Small intestine (tissue), 7 donors: Measurements from ENCODE around the gene MEF2B. TPM values are rescaled to one million over a fixed set of nuclear protein-coding genes. Genes with fewer than 3 reads are reported as not detected.

ENCODE experiments used
- DNase-seq, 2 donors: peaks; one replicate each; pipeline versions ENCODE4 v3.0.0 to v3.0.0-alpha.2; 2013
- FAIRE-seq: peaks from 2 replicates; lab custom pipeline; 2012; peaks lifted over from hg19 to GRCh38; lab: Jason Lieb, UNC
- H3K27ac ChIP-seq, 3 donors: one replicate each; pipeline ENCODE4 v1.5.1; 2013; ENCODE audit warnings: low read length in 2 of 3, mild to moderate bottlenecking in 2 of 3, control low read depth in 1 of 3, inconsistent platforms in 1 of 3, low read depth in 1 of 3, moderate library complexity in 1 of 3
- H3K27me3 ChIP-seq, 3 donors: one replicate each; pipeline ENCODE4 v1.6.1; 2013; ENCODE audit warnings: low read length in 3 of 3, inconsistent platforms in 1 of 3; ENCODE audit not compliant: control insufficient read depth in 3 of 3, insufficient read depth in 3 of 3
- H3K36me3 ChIP-seq, 3 donors: one replicate each; pipeline ENCODE4 v1.6.1; 2013; ENCODE audit warnings: low read length in 3 of 3, inconsistent platforms in 1 of 3, low read depth in 1 of 3, mild to moderate bottlenecking in 1 of 3, moderate library complexity in 1 of 3; ENCODE audit not compliant: control insufficient read depth in 3 of 3, insufficient read depth in 2 of 3
- H3K4me1 ChIP-seq, 3 donors: one replicate each; pipeline ENCODE4 v1.6.1; 2013; ENCODE audit warnings: low read length in 2 of 3, inconsistent platforms in 1 of 3, low read depth in 1 of 3, mild to moderate bottlenecking in 1 of 3, moderate library complexity in 1 of 3; ENCODE audit not compliant: control insufficient read depth in 3 of 3, insufficient read depth in 2 of 3
- H3K4me3 ChIP-seq, 3 donors: one replicate each; pipeline ENCODE4 v1.5.1; 2013; ENCODE audit warnings: low read length in 3 of 3, control low read depth in 1 of 3, inconsistent platforms in 1 of 3, low read depth in 1 of 3, mild to moderate bottlenecking in 1 of 3, moderate library complexity in 1 of 3
- H3K9me3 ChIP-seq, 2 donors: one replicate each; pipeline ENCODE4 v1.6.1; 2013; ENCODE audit warnings: low read depth in 1 of 2, low read length in 1 of 2; ENCODE audit not compliant: control insufficient read depth in 2 of 2, insufficient read depth in 1 of 2
- WGBS, 3 donors: extraction: QIAGEN DNeasy Blood & Tissue Kit; methylation state at CpG; one replicate each; pipeline ENCODE4 v1.1.7; 2013; 5-methylcytosine and 5-hydroxymethylcytosine counted together
- polyA plus RNA-seq, 4 donors: library from polyadenylated mRNA; stranded (reverse) in 3 of 4; unstranded in 1 of 4; fragments of 200-250 nt in 3 of 4; fragments of 120-200 nt in 1 of 4; gene quantifications; one replicate each; pipeline versions ENCODE4 v1.2.1 to v1.2.3, GENCODE V29; 2013
- donor health status: healthy with polysubstance abuse.
- donor health status: control.
- donor health status: control.
- donor health status: Bipolar disorder and iron deficiency.
- donor health status: healthy.

The MEF2B gene
- polyA plus RNA-seq, 4 donors = 0.74 to 3.2 (median 2.0) TPM

- FAIRE-seq = no peak
- DNase-seq = peak in 1 of 2 donors; percentile 47
- Histone ChIP-seq H3K36me3 (peaks cover 0 to 15% (median 0%) of the 10 kb centered on the region in 3 donors), H3K4me1 (peaks cover 0 to 12% (median 0%) of the 10 kb centered on the region in 3 donors), H3K4me3 (peak overlapping the region in 1 of 3 donors; percentile 28), H3K9me3 (peaks cover 0 to 4% of the 10 kb centered on the region in 2 donors), H3K27me3 (no peaks in the 10 kb centered on the region), H3K27ac (peak overlapping the region in 1 of 3 donors; percentile 33)
- 88 to 92% (median 92%) methylated on average over 29 to 39 of the region's 39 CpGs for WGBS, 3 donors
Observed at GRCh38 chr19:19119325-19120237, 50.5 kb downstream of the MEF2B start.

DNA sequence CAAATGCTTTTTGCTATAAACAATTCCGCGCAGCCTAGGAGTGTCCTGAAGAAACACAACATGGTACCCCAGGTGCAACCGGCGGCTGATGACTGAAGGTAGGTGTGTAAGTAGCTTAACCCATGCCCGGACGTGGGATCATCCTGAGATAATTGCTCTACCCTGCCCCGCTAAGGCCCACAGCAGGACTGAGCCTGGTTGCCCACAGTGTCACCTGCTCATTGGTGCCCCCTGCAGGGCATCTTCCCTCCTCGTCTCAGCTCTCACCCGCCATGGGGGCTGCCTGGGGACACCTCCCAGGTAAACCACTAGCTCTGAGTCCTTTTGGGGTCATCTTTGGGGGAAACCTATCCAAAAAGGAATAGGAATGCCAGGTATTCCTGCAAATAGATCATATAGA, 54.1 kb downstream of the MEF2B start:
- no peak overlapping the region for H3K27ac ChIP-seq
- 69 to 78% (median 70%) methylated on average over 9 of the region's 9 CpGs for WGBS, 3 donors
- no peak overlapping the region for H3K4me3 ChIP-seq
- peaks cover 0 to 14% (median 0%) of the 10 kb centered on the region in 3 donors for H3K36me3 ChIP-seq
- FAIRE-seq (no peak), DNase-seq (peak in 1 of 2 donors; percentile 50)
- peaks cover 0 to 12% (median 0%) of the 10 kb centered on the region in 3 donors for H3K4me1 ChIP-seq
- H3K9me3 ChIP-seq = no peaks in the 10 kb centered on the region
- H3K27me3 ChIP-seq = no peaks in the 10 kb centered on the region

GRCh38 chr19:19113040-19113626, 56.9 kb downstream of the MEF2B start:
- WGBS, 3 donors = 51 to 65% (median 58%) methylated on average over 7 of the region's 7 CpGs
- FAIRE-seq = no peak
- no peak for DNase-seq

DNA sequence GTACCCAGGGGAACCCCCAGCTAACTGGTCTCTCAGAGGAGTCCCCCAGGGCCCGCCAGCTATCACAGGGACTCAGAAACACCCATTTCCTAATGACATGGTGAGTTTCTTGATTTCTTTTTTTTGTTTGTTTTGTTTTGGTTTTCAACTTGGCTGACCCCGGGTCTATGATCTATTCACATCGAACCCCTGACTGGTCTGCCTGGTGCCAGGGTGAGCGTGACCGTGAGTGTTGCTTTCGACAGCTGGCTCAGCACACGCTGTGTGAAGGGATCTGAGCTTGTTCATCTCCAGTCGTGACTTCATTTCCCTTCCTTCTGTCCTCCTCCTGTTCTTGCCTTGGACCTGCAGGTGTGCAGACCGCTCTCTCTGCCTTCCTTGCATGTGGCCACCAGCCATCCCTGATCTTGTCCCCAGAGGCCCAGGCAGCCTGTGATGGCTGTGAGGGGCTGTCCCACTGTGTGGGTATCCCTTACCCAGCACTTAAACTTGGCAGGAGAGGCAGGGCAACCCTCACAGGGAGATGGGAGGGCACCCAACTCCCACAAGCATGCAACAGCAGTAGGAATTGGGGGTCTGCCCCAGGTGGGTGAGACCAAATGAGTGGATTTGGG, 58.0 kb downstream of the MEF2B start:
- H3K9me3 ChIP-seq = no peaks in the 10 kb centered on the region
- H3K27ac ChIP-seq = no peak overlapping the region
- 82 to 89% (median 83%) methylated on average over 9 of the region's 9 CpGs for WGBS, 3 donors
- H3K36me3 ChIP-seq = peaks cover 0 to 13% (median 0%) of the 10 kb centered on the region in 3 donors
- DNase-seq (no peak), FAIRE-seq (no peak)
- H3K27me3 ChIP-seq = no peaks in the 10 kb centered on the region
- peaks cover 0 to 6% (median 0%) of the 10 kb centered on the region in 3 donors for H3K4me1 ChIP-seq
- no peak overlapping the region for H3K4me3 ChIP-seq

More at GRCh38 chr19:19113040-19113626, 56.9 kb downstream of the MEF2B start:
- Histone ChIP-seq H3K4me1 (peaks cover 0 to 6% (median 0%) of the 10 kb centered on the region in 3 donors), H3K27ac (no peak overlapping the region), H3K4me3 (no peak overlapping the region), H3K27me3 (no peaks in the 10 kb centered on the region), H3K36me3 (peaks cover 0 to 5% (median 0%) of the 10 kb centered on the region in 3 donors), H3K9me3 (no peaks in the 10 kb centered on the region)

DNA sequence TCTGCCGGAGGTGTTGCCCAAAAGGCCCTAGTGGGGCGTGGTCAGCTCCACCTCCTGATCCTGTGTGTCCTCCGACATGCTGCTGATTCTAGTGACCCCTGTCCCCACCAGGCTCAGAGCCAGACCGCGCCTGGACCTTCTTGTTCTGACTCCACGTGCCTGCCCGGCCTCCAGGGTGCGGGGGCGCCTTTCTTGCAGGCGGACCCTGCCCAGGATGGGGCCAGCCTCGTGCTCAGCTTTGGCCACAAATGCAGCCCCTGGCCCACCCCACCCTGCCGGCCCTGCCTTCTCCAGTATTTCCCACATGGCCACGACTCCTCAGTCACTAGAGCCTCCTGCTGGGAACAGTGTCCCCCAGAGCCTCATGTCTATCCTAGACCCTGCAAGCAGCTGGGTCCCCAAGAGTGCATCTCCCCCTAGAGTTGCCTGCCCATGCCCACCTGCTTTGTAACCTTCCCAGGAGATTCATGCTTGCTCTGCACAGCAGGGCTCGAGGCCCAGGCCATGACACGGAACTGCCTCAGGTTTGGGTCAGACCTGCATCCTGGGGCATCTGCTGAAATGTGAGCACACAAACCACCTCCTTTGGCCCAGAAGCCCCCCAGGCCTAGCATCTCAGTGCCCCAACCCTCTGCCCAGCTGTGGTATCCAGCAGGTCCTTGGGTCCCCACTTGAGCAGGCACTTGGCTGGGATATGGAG, 58.8 kb downstream of the MEF2B start:
- H3K36me3 ChIP-seq = peaks cover 0 to 13% (median 0%) of the 10 kb centered on the region in 3 donors
- H3K27ac ChIP-seq = no peak overlapping the region
- DNase-seq (peak in 1 of 2 donors; percentile 44), FAIRE-seq (no peak)
- H3K4me3 ChIP-seq = no peak overlapping the region
- H3K9me3 ChIP-seq = no peaks in the 10 kb centered on the region
- no peaks in the 10 kb centered on the region for H3K27me3 ChIP-seq
- 26 to 66% (median 50%) methylated on average over 13 to 15 of the region's 15 CpGs for WGBS, 3 donors
- H3K4me1 ChIP-seq = peaks cover 0 to 8% (median 0%) of the 10 kb centered on the region in 3 donors

- H3K4me1 ChIP-seq = peaks cover 0 to 15% (median 0%) of the 10 kb centered on the region in 3 donors
- H3K27ac ChIP-seq = no peak overlapping the region
- 6 to 18% (median 14%) methylated on average over 44 to 66 of the region's 66 CpGs for WGBS, 3 donors
- no peaks in the 10 kb centered on the region for H3K9me3 ChIP-seq
- FAIRE-seq = no peak
- peak; percentile 39 to 81 for DNase-seq
- no peaks in the 10 kb centered on the region for H3K27me3 ChIP-seq
- peaks cover 0 to 13% (median 0%) of the 10 kb centered on the region in 3 donors for H3K36me3 ChIP-seq
- H3K4me3 ChIP-seq = peak overlapping the region in 1 of 3 donors; percentile 14
Observed at GRCh38 chr19:19110410-19111135, 59.5 kb downstream of the MEF2B start.

- 51 to 80% (median 79%) methylated on average over 9 of the region's 9 CpGs for WGBS, 3 donors
- H3K27ac ChIP-seq = no peak overlapping the region
- no peak overlapping the region for H3K4me3 ChIP-seq
- H3K4me1 ChIP-seq = peaks cover 0 to 21% (median 0%) of the 10 kb centered on the region in 3 donors
- no peaks in the 10 kb centered on the region for H3K27me3 ChIP-seq
- DNase-seq (no peak), FAIRE-seq (no peak)
- peaks cover 0 to 13% (median 0%) of the 10 kb centered on the region in 3 donors for H3K36me3 ChIP-seq
- no peaks in the 10 kb centered on the region for H3K9me3 ChIP-seq
Observed at GRCh38 chr19:19109601-19110000, 60.5 kb downstream of the MEF2B start.
